NCI-H1092 treated with DMSO at 0.1 percent for 48 hours (cell line): ENCODE results near the gene C19orf73.
A peak's percentile ranks its signal among the peaks of the same experiment; 100 is the strongest.
"Not testable (repeated sequence)": the region's sequence is repeated elsewhere in the genome, so short reads cannot be mapped to it uniquely, and the experiment has no call there.

Experiments used
- DNase-seq: peaks from one replicate; lab custom pipeline; 2025; lab: John Stamatoyannopoulos, UW

C19orf73 gene

GRCh38 chr19:49148784-49149651 is 30.1 kb upstream of the C19orf73 start:
- DNase-seq: peak; percentile 80

GRCh38 chr19:49148044-49148682 is 29.2 kb upstream of the C19orf73 start:
- no peak for DNase-seq

- not testable (repeated sequence) for DNase-seq
Observed at GRCh38 chr19:49146408-49146770, 27.4 kb upstream of the C19orf73 start.

- peak; percentile 38 for DNase-seq
Observed at GRCh38 chr19:49145573-49146407, 26.8 kb upstream of the C19orf73 start.

- DNase-seq: peak; percentile 89
Observed at GRCh38 chr19:49142866-49143335, 24.0 kb upstream of the C19orf73 start.

GRCh38 chr19:49141352-49141751 is 22.4 kb upstream of the C19orf73 start:
- no peak for DNase-seq

- no peak for DNase-seq
Observed at GRCh38 chr19:49140951-49141350, 22.0 kb upstream of the C19orf73 start.

- DNase-seq: no peak
Observed at GRCh38 chr19:49136771-49137171, 17.8 kb upstream of the C19orf73 start.

- DNase-seq: no peak
Observed at GRCh38 chr19:49135686-49136085, 16.7 kb upstream of the C19orf73 start.

- no peak for DNase-seq
Observed at GRCh38 chr19:49133621-49134454, 14.9 kb upstream of the C19orf73 start.

GRCh38 chr19:49132974-49133609 is 14.1 kb upstream of the C19orf73 start:
- no peak for DNase-seq

- no peak for DNase-seq
Observed at GRCh38 chr19:49130325-49130724, 11.4 kb upstream of the C19orf73 start.

- DNase-seq: no peak
Observed at GRCh38 chr19:49129238-49129583, 10.3 kb upstream of the C19orf73 start.

- no peak for DNase-seq
Observed at GRCh38 chr19:49128545-49129237, 9.7 kb upstream of the C19orf73 start.

GRCh38 chr19:49127674-49128544 is 9.0 kb upstream of the C19orf73 start:
- DNase-seq: peak; percentile 94

- not testable (repeated sequence) for DNase-seq
Observed at GRCh38 chr19:49127225-49127624, 8.3 kb upstream of the C19orf73 start.

GRCh38 chr19:49126575-49126974 is 7.6 kb upstream of the C19orf73 start:
- DNase-seq: no peak

- no peak for DNase-seq
Observed at GRCh38 chr19:49125025-49125731, 6.2 kb upstream of the C19orf73 start.

- not testable (repeated sequence) for DNase-seq
Observed at GRCh38 chr19:49123285-49123684, 4.3 kb upstream of the C19orf73 start.
